GM21390 (cell line): ENCODE results near the gene MRPS34.
"Not testable (repeated sequence)": the region's sequence is repeated elsewhere in the genome, so short reads cannot be mapped to it uniquely, and the experiment has no call there.

Source experiments
- ATAC-seq: cut with Tn5 transposase; IDR thresholded peaks from one replicate; pipeline ENCODE4 v1.9.1; 2021; ENCODE audit not compliant: unreplicated experiment

MRPS34 gene

DNA sequence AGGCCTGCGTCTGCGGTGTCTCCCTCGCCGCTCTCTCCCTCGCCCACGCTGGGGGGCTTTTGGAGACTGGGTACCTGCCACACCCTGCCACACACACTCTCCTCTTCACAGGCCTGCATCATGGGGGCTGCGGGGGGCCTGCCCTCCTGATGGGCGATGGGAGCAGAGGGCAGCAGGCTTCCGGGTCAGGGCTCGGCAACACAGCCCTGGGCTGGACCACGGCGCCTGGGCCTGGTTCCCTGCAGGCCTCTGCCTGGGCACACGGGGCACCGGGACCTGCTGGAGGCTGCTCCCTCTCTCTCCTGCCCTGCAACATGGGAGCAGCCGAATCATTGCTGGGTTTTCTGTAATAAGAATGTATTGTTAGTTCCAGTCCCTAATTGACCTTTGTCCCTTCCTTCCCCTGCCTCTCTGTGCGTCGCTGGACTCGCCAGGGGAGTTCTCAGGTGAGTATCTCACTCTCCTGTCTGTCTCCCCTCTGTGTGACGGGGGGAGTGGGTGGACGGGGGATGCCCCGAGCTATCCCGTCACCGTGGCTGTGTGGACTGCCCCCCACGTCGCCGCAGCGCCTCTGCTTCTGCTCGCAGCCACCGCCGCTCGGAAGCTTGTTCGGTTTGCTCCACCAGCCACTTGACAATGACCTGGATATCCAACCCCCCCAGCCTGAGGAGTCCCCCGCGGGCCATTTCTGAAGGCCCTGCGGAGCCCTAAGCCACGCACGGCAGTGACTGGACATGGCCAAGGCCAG lies 15.0 kb downstream of the MRPS34 start:
- ATAC-seq = no peak

DNA sequence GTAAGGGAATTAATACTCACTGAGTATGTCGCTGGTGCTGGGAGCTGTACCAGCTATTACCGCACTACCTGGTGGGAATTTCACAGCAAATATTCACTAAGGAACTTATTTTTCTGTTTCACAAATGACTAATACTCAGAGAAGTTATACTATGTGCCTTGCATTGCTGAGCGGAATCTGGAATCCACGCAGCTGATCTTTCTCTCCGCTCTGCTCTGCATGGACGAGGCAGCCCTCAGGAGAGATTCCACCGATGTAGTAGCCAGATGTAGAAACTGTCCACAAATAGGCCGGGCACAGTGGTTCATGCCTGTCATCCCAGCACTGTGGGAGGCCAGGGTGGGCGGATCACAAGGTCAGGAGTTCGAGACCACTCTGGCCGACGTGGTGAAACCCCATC lies 18.7 kb downstream of the MRPS34 start:
- no peak for ATAC-seq

DNA sequence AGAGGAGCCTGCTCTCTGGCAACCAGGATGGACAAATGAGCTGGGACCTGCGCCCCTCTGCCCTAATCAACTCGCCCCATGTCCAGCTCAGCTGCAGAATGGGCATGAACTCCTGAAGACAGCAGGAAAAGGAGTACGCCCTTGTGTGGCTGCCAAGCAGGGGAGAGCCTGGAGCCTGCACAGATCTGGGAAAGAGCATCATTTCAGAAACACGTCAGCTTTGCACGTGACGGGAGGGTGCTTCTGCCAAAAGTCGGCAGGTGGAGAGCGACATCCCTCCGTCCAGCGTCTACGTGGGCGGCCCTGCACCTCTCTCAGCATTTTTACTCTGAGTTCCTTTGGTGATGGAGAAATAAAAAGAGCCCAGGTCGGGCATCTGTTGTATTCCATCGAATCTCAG lies 20.1 kb downstream of the MRPS34 start:
- no peak for ATAC-seq

GRCh38 chr16:1751946-1752345 lies 21.0 kb downstream of the MRPS34 start:
- ATAC-seq = no peak

- ATAC-seq = no peak
Measured at GRCh38 chr16:1749152-1750117, 23.5 kb downstream of the MRPS34 start.

DNA sequence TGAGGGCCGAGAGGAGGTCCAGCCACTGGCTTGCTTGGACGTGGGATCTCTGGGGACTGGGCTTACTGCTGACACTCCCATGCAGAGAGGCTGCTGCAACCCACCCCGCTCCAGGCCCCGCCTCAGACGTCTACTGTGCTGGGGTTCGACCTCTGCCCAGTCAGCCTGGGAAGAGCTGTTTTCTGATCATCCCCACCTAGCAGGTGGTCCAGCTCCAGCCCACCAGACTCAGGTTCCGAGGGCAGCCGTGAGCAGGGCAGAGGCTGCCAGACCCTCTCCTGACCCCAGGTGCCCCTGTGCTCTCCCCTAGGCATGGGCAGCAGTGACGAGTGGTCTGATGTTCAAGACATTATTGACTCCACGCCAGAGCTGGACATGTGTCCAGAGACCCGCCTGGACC lies 25.0 kb downstream of the MRPS34 start:
- ATAC-seq = no peak

DNA sequence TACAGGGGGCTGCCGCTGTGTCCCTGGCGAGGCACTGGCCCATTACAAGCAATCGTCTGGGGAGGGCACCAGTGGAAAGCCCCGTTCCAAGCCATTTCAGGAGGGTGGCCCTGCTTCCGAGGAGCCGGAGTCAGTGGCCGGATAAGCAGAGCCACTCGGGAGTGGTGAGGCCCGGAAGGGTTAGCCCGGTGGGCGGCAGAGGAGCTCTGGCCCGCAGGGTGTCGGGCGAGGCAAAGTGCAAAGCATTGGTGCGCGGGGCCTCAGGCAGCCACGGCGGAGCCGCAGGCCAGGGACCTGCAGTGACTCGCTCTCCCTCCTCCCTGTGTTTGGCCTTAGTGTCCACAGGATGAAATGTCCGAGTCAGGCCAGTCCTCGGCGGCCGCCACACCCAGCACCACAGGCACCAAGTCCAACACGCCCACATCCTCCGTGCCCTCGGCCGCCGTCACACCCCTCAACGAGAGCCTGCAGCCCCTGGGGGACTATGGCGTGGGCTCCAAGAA lies 26.2 kb downstream of the MRPS34 start:
- no peak for ATAC-seq

GRCh38 chr16:1745900-1746692 lies 26.8 kb downstream of the MRPS34 start:
- ATAC-seq = no peak

- no peak for ATAC-seq
Measured at GRCh38 chr16:1745181-1745899, 27.6 kb downstream of the MRPS34 start.

DNA sequence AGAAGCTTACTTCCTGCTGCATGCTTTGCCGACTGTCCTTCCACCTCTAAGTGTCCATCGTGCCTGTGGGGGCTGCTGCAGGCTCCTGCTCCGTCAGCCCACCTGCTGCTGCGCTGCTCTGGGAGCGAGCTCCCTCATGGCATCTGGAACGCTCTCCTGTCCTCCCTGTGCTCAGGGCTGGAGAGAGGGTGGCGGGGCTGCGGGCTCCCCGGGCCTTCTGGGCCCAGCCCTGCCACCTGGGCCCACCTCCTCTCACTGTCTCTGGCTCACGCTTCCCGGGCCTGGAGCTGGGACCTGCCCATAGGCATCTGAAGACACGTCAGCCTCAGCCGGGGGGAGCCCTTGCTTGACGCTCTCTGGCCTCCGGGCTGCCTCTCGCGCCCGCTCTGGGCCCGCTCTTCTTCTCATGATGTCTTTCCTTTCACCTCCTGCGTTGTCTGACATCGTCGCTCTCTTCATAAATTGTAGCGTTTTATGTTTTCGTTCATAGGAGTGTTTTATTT lies 28.5 kb downstream of the MRPS34 start:
- no peak for ATAC-seq

- no peak for ATAC-seq
Measured at GRCh38 chr16:1743376-1744337, 29.3 kb downstream of the MRPS34 start.

DNA sequence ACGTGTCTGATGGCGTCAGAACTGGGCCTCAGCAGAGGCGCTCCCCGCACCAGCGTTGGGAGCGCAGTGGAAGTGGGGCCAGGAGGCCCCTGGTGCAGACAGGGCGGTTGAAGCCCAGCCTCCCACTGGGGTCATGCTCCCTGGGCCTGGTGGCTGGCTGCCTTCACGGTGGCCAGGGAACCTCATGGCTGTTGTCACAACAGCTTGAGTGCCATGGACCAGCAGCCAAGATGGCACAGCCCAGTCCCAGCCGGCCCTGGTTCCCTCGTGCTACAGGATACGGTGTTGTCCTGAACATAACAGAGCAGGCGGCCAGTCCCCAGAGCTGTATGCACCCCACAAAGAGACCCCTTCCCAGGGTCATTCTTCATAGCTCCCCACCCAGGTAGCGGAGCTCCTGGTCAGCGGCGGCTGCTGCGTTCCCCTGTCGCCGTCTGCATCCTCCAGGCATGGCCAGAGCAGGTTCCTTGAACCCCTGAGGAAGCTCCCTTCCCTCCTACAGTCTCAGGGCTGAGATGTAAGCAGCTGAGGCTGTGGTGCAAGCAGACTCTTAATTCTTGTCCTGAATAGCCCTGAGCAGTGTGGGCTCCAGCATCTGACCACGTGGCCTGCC lies 31.3 kb downstream of the MRPS34 start:
- ATAC-seq = no peak

- ATAC-seq = no peak
Measured at GRCh38 chr16:1740781-1741490, 32.0 kb downstream of the MRPS34 start.

GRCh38 chr16:1740234-1740633 lies 32.7 kb downstream of the MRPS34 start:
- ATAC-seq = no peak

DNA sequence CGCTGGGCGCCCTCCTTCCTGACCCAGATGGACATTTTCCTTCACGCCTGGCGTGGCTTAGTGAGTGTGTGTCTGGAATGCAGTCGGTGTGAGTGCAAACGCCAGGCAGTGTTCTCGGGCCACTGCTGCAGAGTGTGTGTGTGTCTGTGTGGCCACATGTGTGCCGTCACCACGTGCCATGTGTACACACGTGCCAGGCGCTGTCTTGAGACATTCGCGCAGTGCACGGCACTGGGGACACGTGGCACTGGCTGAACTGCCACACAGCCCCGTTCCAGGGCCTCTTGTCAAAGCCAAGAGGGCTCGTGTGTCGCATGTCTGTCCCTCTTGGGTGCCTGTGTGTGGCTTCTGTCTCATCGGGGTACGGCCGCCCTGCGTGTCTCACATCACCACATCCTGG lies 38.1 kb downstream of the MRPS34 start:
- no peak for ATAC-seq

- no peak for ATAC-seq
Measured at GRCh38 chr16:1734123-1734522, 38.8 kb downstream of the MRPS34 start.

DNA sequence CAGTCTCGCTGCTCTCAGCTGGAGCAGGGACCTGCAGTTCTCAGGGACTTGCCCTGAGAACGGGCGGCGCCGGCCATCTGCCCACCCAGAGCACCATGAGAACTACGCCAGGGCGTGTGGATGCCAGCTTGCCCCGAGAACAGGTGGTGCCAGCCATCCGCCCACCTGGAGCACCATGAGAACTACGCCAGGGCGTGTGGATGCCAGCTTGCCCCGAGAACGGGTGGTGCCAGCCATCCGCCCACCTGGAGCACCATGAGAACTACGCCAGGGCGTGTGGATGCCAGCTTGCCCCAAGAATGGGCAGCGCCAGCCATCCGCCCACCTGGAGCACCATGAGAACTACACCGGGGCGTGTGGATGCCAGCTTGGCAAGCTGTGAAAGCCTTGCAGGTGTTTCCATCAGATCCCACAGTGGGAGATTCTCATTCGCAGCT lies 40.4 kb downstream of the MRPS34 start:
- not testable (repeated sequence) for ATAC-seq

GRCh38 chr16:1732071-1732470 lies 40.9 kb downstream of the MRPS34 start:
- ATAC-seq = no peak
